Lower leg skin (tissue), 4 donors: ENCODE measurements around the gene GTSF1L. TPM values are rescaled to one million over a fixed set of nuclear protein-coding genes. Genes with fewer than 3 reads are reported as not detected.

Experiments used
- DNase-seq, 2 donors: peaks; one replicate each; pipeline ENCODE4 v3.0.0-alpha.2; 2019; ENCODE audit warnings: low spot score in 2 of 2
- H3K4me3 ChIP-seq: fragments of 200-600 bp; sonication (generic); 2 replicates; pipeline ENCODE4 v1.5.1; 2017; ENCODE audit warnings: mild to moderate bottlenecking, low read depth; ENCODE audit not compliant: poor library complexity, severe bottlenecking
- POLR2A ChIP-seq, 2 donors: fragments of 450-650 bp; IDR thresholded peaks; one replicate each; pipeline ENCODE4 v1.6.1; 2016 to 2017; ENCODE audit warnings: antibody characterized with exemption in 2 of 2, mild to moderate bottlenecking in 1 of 2, moderate library complexity in 1 of 2
- WGBS, 2 donors: methylation state at CpG; one replicate each; pipeline ENCODE4 v1.1.5; 2018; 5-methylcytosine and 5-hydroxymethylcytosine counted together
- intact Hi-C: fragments of 100-400 bp; cut with DNase I; formaldehyde crosslinking; loops from one replicate; pipeline ENCODE4 v1.15.0; 2023; ENCODE audit warnings: low total_unique reads
- total RNA-seq, 4 donors: library from RNA; depleted of rRNA; stranded (reverse); fragments of >200 nt; gene quantifications; one replicate each; pipeline ENCODE4 v1.1.0, GENCODE V29; 2016
- TF ChIP-seq, protein P1 (sequence below), 3 donors: fragments of 450-650 bp; IDR thresholded peaks; one replicate each; pipeline ENCODE4 v1.5.1; 2016; ENCODE audit warnings: antibody characterized with exemption in 3 of 3, mild to moderate bottlenecking in 3 of 3, moderate library complexity in 2 of 3

Gene GTSF1L
- total RNA-seq, 4 donors from 2014 or later, result not detected

DNA sequence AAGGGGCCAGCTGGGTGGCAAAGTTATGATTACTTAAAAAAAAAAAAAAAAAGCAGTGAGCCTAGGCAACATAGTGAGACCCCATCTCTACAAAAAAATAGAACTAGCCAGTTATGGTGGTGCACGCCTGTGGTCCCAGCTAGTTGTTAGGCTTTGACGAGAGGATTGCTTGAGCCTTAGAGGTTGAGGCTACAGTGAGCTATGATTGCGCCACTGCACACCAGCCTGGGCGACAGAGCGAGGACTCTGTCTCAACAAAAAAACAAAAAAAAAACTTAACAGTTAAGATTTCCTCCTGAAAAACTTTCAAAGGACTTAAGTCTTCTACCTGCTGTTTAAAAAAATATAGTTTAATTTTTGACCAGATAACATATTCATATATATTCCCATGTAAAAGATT is 2.4 kb downstream of the GTSF1L start:
- intact Hi-C loops, result no loop called here
- no peak for DNase-seq
- WGBS, 2 donors, result 96 to 98% methylated on average over 5 of the region's 5 CpGs
- TF ChIP-seq, protein P1, sequence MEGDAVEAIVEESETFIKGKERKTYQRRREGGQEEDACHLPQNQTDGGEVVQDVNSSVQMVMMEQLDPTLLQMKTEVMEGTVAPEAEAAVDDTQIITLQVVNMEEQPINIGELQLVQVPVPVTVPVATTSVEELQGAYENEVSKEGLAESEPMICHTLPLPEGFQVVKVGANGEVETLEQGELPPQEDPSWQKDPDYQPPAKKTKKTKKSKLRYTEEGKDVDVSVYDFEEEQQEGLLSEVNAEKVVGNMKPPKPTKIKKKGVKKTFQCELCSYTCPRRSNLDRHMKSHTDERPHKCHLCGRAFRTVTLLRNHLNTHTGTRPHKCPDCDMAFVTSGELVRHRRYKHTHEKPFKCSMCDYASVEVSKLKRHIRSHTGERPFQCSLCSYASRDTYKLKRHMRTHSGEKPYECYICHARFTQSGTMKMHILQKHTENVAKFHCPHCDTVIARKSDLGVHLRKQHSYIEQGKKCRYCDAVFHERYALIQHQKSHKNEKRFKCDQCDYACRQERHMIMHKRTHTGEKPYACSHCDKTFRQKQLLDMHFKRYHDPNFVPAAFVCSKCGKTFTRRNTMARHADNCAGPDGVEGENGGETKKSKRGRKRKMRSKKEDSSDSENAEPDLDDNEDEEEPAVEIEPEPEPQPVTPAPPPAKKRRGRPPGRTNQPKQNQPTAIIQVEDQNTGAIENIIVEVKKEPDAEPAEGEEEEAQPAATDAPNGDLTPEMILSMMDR (IDR thresholded peaks at IDR 0.05), result no peak
- TF ChIP-seq POLR2A (IDR thresholded peaks at IDR 0.05), result no peak
- H3K4me3 ChIP-seq, result no peak overlapping the region

DNA sequence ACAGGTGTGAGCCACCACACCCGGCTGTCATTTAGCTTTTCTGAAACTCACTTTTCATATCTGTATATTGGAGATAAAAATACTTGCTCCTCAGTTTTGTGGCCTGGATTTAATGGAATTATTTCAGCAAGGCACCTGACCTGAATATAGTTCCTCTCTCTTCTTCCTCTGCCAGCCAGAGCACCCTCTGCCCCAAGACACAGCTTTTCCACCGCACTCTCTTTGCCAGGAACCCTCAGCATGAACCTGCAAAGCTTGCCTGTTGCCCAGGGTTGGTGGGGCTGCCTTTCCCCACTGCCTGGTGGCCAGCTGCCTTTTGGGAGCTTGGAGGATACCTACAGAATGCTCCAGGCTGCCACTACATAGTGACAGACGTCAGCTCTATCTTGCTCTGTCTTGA is 3.1 kb downstream of the GTSF1L start:
- intact Hi-C loops, result no loop called here
- 80 to 86% methylated on average over 3 of the region's 3 CpGs for WGBS, 2 donors

DNA sequence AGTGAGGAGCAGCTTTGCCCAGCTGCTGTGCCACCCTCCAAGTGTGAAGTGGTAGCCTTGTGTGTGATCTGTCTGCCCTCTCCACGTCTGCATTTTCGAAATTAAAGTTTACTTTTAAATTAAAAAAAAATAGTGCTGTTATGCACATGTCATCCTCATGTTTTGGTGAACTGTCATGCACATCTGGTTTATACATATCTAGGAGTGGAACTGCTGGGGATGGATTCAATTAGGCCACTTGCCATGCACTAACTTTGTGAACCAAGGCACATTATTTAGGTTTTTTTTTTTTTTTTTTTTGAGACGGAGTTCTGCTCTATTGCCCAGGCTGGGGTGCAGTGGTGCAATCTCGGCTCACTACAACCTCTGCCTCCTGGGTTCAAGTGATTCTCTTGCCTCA is 3.6 kb downstream of the GTSF1L start:
- no peak for DNase-seq
- H3K4me3 ChIP-seq, result no peak overlapping the region
- TF ChIP-seq, protein P1 (IDR thresholded peaks at IDR 0.05), result no peak
- TF ChIP-seq POLR2A (IDR thresholded peaks at IDR 0.05), result no peak
- intact Hi-C loops, result no loop called here
- 54 to 60% methylated on average over 4 of the region's 4 CpGs for WGBS, 2 donors

More for the DNA sequence above, 3.1 kb downstream of the GTSF1L start:
- DNase-seq, result no peak
- H3K4me3 ChIP-seq, result no peak overlapping the region
- no peak for TF ChIP-seq POLR2A (IDR thresholded peaks at IDR 0.05)
- TF ChIP-seq, protein P1 (IDR thresholded peaks at IDR 0.05), result no peak

DNA sequence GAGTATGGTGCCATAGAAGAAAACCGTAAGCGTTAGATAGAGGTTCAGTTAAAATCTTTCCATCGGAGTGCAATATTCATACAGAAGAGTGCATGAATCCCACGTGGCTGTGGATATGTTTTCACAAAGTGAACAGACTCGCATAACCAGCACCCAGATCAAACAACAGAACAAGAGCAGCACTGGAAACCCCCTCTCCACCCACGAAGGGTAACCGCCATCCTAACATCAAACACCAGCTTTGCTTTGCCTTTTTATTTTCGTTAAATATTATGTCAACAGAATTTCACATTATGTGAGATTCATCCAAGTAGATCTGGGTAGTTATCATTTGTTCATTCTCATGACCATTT is 4.7 kb downstream of the GTSF1L start:
- H3K4me3 ChIP-seq, result no peak overlapping the region
- TF ChIP-seq POLR2A (IDR thresholded peaks at IDR 0.05), result no peak
- TF ChIP-seq, protein P1 (IDR thresholded peaks at IDR 0.05), result no peak
- DNase-seq, result no peak
- WGBS, 2 donors, result 31 to 40% methylated on average over 8 of the region's 8 CpGs
- intact Hi-C loops, result no loop called here

DNA sequence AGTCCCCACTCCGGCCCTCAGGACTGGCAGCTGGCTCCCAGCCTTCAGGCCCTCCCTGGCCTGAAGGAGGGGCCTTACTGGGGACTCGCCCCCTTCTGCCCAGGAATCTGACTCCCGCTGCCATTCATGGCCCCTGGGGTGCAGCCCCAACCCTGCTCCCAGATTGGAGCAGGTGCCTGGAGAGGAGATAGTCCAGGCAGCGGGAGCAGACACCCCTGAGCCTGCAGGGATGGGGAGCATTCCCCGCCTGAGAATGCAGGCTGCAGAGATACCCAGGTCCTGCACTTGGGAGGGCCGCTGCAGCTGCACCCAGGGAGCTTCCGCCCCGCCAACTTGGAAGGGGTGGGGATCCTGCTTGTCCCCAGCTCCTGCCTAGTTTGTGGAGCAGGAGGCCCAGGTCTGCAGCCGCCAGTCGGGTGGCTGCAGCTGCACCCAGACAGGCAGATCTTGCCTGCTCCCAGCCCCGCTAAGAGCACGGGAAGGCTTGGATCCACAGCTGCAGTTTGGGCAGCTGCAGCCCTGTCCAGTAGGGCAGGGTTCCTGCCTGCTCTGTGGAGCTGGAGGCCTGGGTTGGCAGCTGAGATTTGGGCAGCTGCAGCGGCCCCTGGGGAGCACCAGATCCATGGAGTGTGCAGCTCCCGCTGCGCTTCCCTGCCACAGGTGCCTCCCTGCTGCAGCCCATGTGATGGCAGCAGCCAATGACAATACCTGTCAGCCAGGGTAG is 5.2 kb downstream of the GTSF1L start:
- H3K4me3 ChIP-seq, result no peak overlapping the region
- TF ChIP-seq POLR2A (IDR thresholded peaks at IDR 0.05), result no peak
- TF ChIP-seq, protein P1 (IDR thresholded peaks at IDR 0.05), result no peak
- intact Hi-C loops, result no loop called here
- DNase-seq, result no peak
- 30 to 40% methylated on average over 6 to 15 of the region's 15 CpGs for WGBS, 2 donors

DNA sequence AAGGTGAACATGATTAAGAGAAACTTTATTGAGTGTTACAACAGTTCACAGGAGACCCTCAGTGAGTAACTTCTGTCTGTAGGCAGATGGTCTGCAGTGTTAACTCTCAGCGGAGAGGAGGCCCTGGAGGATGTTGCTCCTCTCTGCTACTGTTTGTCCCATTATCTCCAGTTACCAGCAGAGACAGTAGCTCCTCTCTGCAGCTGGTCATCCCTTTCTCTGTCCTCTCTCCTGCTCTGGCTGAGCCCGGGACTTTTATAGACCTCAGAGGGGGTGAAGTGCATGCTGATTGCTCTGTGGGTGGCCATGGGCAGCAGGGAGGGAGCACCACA is 5.7 kb downstream of the GTSF1L start:
- no peak for TF ChIP-seq POLR2A (IDR thresholded peaks at IDR 0.05)
- TF ChIP-seq, protein P1 (IDR thresholded peaks at IDR 0.05), result no peak
- DNase-seq, result no peak
- WGBS, 2 donors, result 0 to 25% methylated on average over 2 of the region's 2 CpGs
- no peak overlapping the region for H3K4me3 ChIP-seq
- intact Hi-C loops, result no loop called here
